ENCODE measurements around the gene MYO1A. TPM values are rescaled to one million over a fixed set of nuclear protein-coding genes. Genes with fewer than 3 reads are reported as not detected.
"Not testable (repeated sequence)": the region's sequence is repeated elsewhere in the genome, so short reads cannot be mapped to it uniquely, and the experiment has no call there.

MYO1A gene
- total RNA-seq, 1 experiment from 2014 or later, result not detected

- DNase-seq, result no peak
- no peaks in the 10 kb centered on the region for H3K9me3 ChIP-seq
- H3K4me3 ChIP-seq, result no peak overlapping the region
- no peaks in the 10 kb centered on the region for H3K27me3 ChIP-seq
- H3K36me3 ChIP-seq, result peaks cover 73% of the 10 kb centered on the region
These were observed 14.2 kb upstream of the MYO1A start for GRCh38 chr12:57063991-57064685.

GRCh38 chr12:57058454-57058853 is 8.5 kb upstream of the MYO1A start:
- Histone ChIP-seq H3K36me3 (peaks cover 69% of the 10 kb centered on the region), H3K9me3 (no peaks in the 10 kb centered on the region), H3K4me3 (no peak overlapping the region), H3K27me3 (no peaks in the 10 kb centered on the region)
- no peak for DNase-seq

- Histone ChIP-seq H3K36me3 (peaks cover 59% of the 10 kb centered on the region), H3K9me3 (no peaks in the 10 kb centered on the region), H3K27me3 (no peaks in the 10 kb centered on the region), H3K4me3 (no peak overlapping the region)
- no peak for DNase-seq
These were observed 7.3 kb upstream of the MYO1A start for GRCh38 chr12:57057067-57057751.

GRCh38 chr12:57055824-57056223 is 5.9 kb upstream of the MYO1A start:
- Histone ChIP-seq H3K4me3 (no peak overlapping the region), H3K27me3 (no peaks in the 10 kb centered on the region), H3K9me3 (no peaks in the 10 kb centered on the region), H3K36me3 (peaks cover 54% of the 10 kb centered on the region)
- no peak for DNase-seq

- not testable (repeated sequence) for H3K4me3 ChIP-seq, H3K27me3 ChIP-seq, H3K9me3 ChIP-seq, DNase-seq
- H3K36me3 ChIP-seq, result peaks cover 34% of the 10 kb centered on the region
These were observed 4.0 kb upstream of the MYO1A start for GRCh38 chr12:57053901-57054300.

GRCh38 chr12:57053146-57053545 is 3.2 kb upstream of the MYO1A start:
- peaks cover 27% of the 10 kb centered on the region for H3K36me3 ChIP-seq
- not testable (repeated sequence) for H3K9me3 ChIP-seq, DNase-seq, H3K4me3 ChIP-seq, H3K27me3 ChIP-seq

- no peaks in the 10 kb centered on the region for H3K9me3 ChIP-seq
- DNase-seq, result no peak
- no peaks in the 10 kb centered on the region for H3K27me3 ChIP-seq
- H3K36me3 ChIP-seq, result peaks cover 8% of the 10 kb centered on the region
- H3K4me3 ChIP-seq, result no peak overlapping the region
These were observed 1.1 kb upstream of the MYO1A start for GRCh38 chr12:57051011-57051410.

- Histone ChIP-seq H3K9me3 (no peaks in the 10 kb centered on the region), H3K27me3 (no peaks in the 10 kb centered on the region), H3K36me3 (no peaks in the 10 kb centered on the region; the same call in 1 of the 2 replicates), H3K4me3 (no peak overlapping the region)
- DNase-seq, result no peak
These were observed 846 bp downstream of the MYO1A start for GRCh38 chr12:57049119-57049446.

GRCh38 chr12:57048423-57049118 is 1.4 kb downstream of the MYO1A start:
- no peak for DNase-seq
- H3K9me3 ChIP-seq, result no peaks in the 10 kb centered on the region
- no peak overlapping the region for H3K4me3 ChIP-seq
- H3K36me3 ChIP-seq, result no peaks in the 10 kb centered on the region
- no peaks in the 10 kb centered on the region for H3K27me3 ChIP-seq

- Histone ChIP-seq H3K4me3 (no peak overlapping the region), H3K27me3 (no peaks in the 10 kb centered on the region), H3K36me3 (no peaks in the 10 kb centered on the region), H3K9me3 (no peaks in the 10 kb centered on the region)
- no peak for DNase-seq
These were observed 1.9 kb downstream of the MYO1A start for GRCh38 chr12:57047981-57048380.

- H3K36me3 ChIP-seq, result no peaks in the 10 kb centered on the region
- DNase-seq, result no peak
- H3K4me3 ChIP-seq, result no peak overlapping the region
- no peaks in the 10 kb centered on the region for H3K27me3 ChIP-seq
- no peaks in the 10 kb centered on the region for H3K9me3 ChIP-seq
These were observed 2.7 kb downstream of the MYO1A start for GRCh38 chr12:57046947-57047890.

GRCh38 chr12:57046086-57046791 is 3.7 kb downstream of the MYO1A start:
- Histone ChIP-seq H3K9me3 (no peaks in the 10 kb centered on the region), H3K27me3 (no peaks in the 10 kb centered on the region), H3K4me3 (no peak overlapping the region), H3K36me3 (no peaks in the 10 kb centered on the region)
- DNase-seq, result no peak

- DNase-seq, result no peak
- H3K27me3 ChIP-seq, result no peaks in the 10 kb centered on the region
- H3K9me3 ChIP-seq, result no peaks in the 10 kb centered on the region
- H3K36me3 ChIP-seq, result no peaks in the 10 kb centered on the region
- no peak overlapping the region for H3K4me3 ChIP-seq
These were observed 5.0 kb downstream of the MYO1A start for GRCh38 chr12:57044889-57045288.

- no peaks in the 10 kb centered on the region for H3K27me3 ChIP-seq
- H3K36me3 ChIP-seq, result no peaks in the 10 kb centered on the region
- peak; percentile 12 for DNase-seq
- H3K9me3 ChIP-seq, result no peaks in the 10 kb centered on the region
- H3K4me3 ChIP-seq, result no peak overlapping the region
These were observed 5.5 kb downstream of the MYO1A start for GRCh38 chr12:57044468-57044867.

GRCh38 chr12:57042695-57043094 is 7.2 kb downstream of the MYO1A start:
- H3K27me3 ChIP-seq, result no peaks in the 10 kb centered on the region
- no peaks in the 10 kb centered on the region for H3K9me3 ChIP-seq
- no peaks in the 10 kb centered on the region for H3K36me3 ChIP-seq

GRCh38 chr12:57040750-57041149 is 9.2 kb downstream of the MYO1A start:
- no peaks in the 10 kb centered on the region for H3K27me3 ChIP-seq
- no peak overlapping the region for H3K4me3 ChIP-seq
- DNase-seq, result no peak
- no peaks in the 10 kb centered on the region for H3K9me3 ChIP-seq
- no peaks in the 10 kb centered on the region for H3K36me3 ChIP-seq

More at GRCh38 chr12:57042695-57043094, 7.2 kb downstream of the MYO1A start:
- H3K4me3 ChIP-seq, result no peak overlapping the region
- no peak for DNase-seq
